ENCODE results near the gene MACROD2. TPM values are rescaled to one million over a fixed set of nuclear protein-coding genes. Genes with fewer than 3 reads are reported as not detected.

MACROD2 gene
- total RNA-seq, 4 donors from 2014 or later: 8.7 to 17.8 (median 10.8) TPM

DNA sequence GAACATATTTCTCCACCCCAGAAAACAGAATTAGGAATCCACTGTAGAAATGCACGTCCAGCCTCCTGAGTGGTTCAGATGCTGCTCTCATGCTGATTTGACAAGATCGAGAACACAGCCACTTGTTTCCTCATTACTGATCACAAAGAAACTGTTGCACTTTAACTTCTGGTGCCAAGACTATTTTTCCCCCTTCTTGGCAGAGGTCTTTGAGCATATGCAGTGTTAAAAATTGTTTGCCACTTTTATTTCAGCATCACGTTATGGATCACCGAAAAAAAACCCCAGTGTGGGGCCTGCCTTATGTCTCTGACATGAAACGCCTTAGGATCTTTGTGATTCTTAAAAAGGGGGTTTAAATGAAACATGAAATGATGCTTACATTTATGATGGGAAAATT, 1511.0 kb downstream of the MACROD2 start:
- 55 to 57% methylated on average over 5 of the region's 5 CpGs for WGBS, 2 donors
- H3K27ac ChIP-seq: no peak overlapping the region
- no peaks in the 10 kb centered on the region for H3K27me3 ChIP-seq
- TF ChIP-seq, protein P1, sequence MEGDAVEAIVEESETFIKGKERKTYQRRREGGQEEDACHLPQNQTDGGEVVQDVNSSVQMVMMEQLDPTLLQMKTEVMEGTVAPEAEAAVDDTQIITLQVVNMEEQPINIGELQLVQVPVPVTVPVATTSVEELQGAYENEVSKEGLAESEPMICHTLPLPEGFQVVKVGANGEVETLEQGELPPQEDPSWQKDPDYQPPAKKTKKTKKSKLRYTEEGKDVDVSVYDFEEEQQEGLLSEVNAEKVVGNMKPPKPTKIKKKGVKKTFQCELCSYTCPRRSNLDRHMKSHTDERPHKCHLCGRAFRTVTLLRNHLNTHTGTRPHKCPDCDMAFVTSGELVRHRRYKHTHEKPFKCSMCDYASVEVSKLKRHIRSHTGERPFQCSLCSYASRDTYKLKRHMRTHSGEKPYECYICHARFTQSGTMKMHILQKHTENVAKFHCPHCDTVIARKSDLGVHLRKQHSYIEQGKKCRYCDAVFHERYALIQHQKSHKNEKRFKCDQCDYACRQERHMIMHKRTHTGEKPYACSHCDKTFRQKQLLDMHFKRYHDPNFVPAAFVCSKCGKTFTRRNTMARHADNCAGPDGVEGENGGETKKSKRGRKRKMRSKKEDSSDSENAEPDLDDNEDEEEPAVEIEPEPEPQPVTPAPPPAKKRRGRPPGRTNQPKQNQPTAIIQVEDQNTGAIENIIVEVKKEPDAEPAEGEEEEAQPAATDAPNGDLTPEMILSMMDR (IDR thresholded peaks at IDR 0.05): no peak
- no peak for TF ChIP-seq POLR2A (IDR thresholded peaks at IDR 0.05)
- no peaks in the 10 kb centered on the region for H3K4me1 ChIP-seq
- no peaks in the 10 kb centered on the region for H3K9me3 ChIP-seq
- H3K4me3 ChIP-seq (replicated peaks in 1 of 3): no peak overlapping the region
- intact Hi-C loops (cut with DNase I): no loop called here
- DNase-seq: no peak
- no peaks in the 10 kb centered on the region for H3K36me3 ChIP-seq

DNA sequence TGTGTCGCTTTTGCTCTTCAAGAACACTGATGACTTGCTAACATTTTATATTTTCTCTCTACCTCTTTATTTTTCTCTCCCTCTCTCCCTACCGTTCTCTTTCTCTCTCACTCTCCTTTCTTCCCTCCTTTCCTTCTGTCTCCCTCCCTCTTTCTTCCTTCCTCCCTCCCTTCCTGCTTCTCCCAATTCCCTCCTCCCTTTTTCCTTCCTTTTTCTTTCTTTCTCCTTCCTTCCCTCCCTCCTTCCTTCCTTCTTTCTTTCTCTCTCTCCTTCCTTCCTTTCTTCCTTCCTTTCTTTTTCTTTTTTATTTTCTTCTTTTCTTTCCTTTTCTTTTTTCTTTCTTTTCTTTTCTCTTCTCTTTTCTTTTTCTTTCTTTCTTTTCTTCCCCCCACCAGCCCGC, 1511.8 kb downstream of the MACROD2 start:
- no peaks in the 10 kb centered on the region for H3K9me3 ChIP-seq
- TF ChIP-seq POLR2A (IDR thresholded peaks at IDR 0.05): no peak
- TF ChIP-seq, protein P1 (IDR thresholded peaks at IDR 0.05): no peak
- no peak for DNase-seq
- intact Hi-C loops (cut with DNase I): no loop called here
- no peaks in the 10 kb centered on the region for H3K36me3 ChIP-seq
- H3K4me3 ChIP-seq (replicated peaks in 1 of 3): no peak overlapping the region
- H3K4me1 ChIP-seq: no peaks in the 10 kb centered on the region
- H3K27ac ChIP-seq: no peak overlapping the region
- WGBS, 2 donors: 93 to 94% methylated on average over 3 of the region's 3 CpGs
- no peaks in the 10 kb centered on the region for H3K27me3 ChIP-seq

DNA sequence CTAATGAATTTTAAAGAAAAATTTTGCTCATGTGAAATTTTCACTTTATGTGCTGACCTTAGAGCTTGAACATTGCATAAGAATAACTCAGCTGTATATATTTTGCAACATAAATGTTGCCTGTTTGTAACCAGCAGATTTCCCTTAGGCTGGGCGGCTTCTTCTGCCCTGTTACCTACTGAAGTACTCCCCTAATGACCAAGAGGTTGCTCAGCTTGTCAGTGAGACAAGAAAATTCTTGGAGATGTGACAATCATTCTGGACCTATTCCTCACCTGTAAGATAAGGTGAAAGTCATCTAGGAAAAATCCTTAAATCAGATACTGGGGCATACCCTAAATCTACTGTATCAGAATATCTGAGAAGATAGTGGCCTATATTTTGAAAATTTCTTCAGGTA, 1516.2 kb downstream of the MACROD2 start:
- no peaks in the 10 kb centered on the region for H3K4me1 ChIP-seq
- H3K9me3 ChIP-seq: no peaks in the 10 kb centered on the region
- no peak overlapping the region for H3K4me3 ChIP-seq (replicated peaks in 1 of 3)
- TF ChIP-seq, protein P1 (IDR thresholded peaks at IDR 0.05): no peak
- no peak for TF ChIP-seq POLR2A (IDR thresholded peaks at IDR 0.05)
- intact Hi-C loops (cut with DNase I): no loop called here
- H3K27me3 ChIP-seq: no peaks in the 10 kb centered on the region
- no peak for DNase-seq
- H3K36me3 ChIP-seq: no peaks in the 10 kb centered on the region
- WGBS, 2 donors: 90 to 94% methylated on average over 1 of the region's 1 CpG
- H3K27ac ChIP-seq: no peak overlapping the region

DNA sequence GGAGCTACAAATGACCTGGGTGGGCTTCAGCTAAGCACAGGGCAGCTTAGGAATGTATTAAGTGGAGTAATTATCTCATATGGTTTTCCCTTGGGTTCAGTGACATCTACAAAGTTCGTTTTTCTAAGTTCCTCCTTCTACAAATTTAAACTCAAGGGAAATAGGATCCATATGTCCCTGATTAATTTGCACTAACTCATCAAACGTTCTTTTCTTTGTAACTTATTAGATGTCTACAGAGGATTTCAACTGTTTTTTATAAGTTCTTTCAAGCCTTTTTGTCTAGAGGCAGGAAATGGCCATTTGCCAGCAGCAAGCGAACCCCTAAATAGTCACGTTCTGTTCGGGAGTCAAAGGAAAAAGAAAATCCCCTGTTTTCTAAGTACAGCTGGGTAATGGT, 1517.6 kb downstream of the MACROD2 start:
- Histone ChIP-seq H3K36me3 (no peaks in the 10 kb centered on the region), H3K27ac (no peak overlapping the region), H3K4me1 (no peaks in the 10 kb centered on the region), H3K4me3 (replicated peaks in 1 of 3) (no peak overlapping the region), H3K27me3 (no peaks in the 10 kb centered on the region), H3K9me3 (no peaks in the 10 kb centered on the region)
- intact Hi-C loops (cut with DNase I): no loop called here
- WGBS, 2 donors: 43 to 51% methylated on average over 5 of the region's 5 CpGs
- no peak for DNase-seq
- no peak for TF ChIP-seq POLR2A (IDR thresholded peaks at IDR 0.05)
- TF ChIP-seq, protein P1 (IDR thresholded peaks at IDR 0.05): no peak

DNA sequence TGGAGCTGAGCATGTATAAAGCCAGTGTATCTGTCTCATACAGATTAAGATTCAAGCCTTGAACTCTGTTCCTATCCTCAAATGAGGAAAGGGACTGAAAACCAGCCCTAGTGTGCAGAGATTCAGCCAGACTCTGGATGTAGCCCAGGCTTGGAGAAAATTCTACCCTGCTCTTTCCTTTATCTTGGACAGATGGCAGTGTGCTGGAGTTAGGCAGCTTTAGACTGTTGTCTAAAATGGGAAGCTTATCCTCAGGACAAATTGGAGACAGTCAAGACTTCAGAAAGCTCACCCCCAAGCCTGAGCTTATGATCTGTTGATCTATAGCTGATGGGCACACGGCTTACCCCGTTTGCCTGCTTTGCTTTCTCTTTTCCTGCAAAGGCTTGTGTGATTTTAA, 1520.4 kb downstream of the MACROD2 start:
- Histone ChIP-seq H3K27ac (no peak overlapping the region), H3K9me3 (no peaks in the 10 kb centered on the region), H3K4me1 (no peaks in the 10 kb centered on the region), H3K27me3 (no peaks in the 10 kb centered on the region), H3K4me3 (replicated peaks in 1 of 3) (no peak overlapping the region), H3K36me3 (no peaks in the 10 kb centered on the region)
- intact Hi-C loops (cut with DNase I): no loop called here
- no peak for TF ChIP-seq POLR2A (IDR thresholded peaks at IDR 0.05)
- TF ChIP-seq, protein P1 (IDR thresholded peaks at IDR 0.05): no peak
- WGBS, 2 donors: 39 to 50% methylated on average over 2 of the region's 2 CpGs
- no peak for DNase-seq
